Karpas-422 (cell line): ENCODE data around the gene TIMP2. TPM values are rescaled to one million over a fixed set of nuclear protein-coding genes. Genes with fewer than 3 reads are reported as not detected.

Experiments
- DNase-seq: peaks from one replicate; pipeline ENCODE4 v3.0.0-alpha.2; 2015
- H2AFZ ChIP-seq: fragments of 200-600 bp; sonication (generic); 2 replicates; pipeline ENCODE4 v1.6.1; 2014; ENCODE audit warnings: antibody characterized with exemption, low read length, mixed read lengths
- H3K27ac ChIP-seq: fragments of 200-600 bp; sonication (generic); 2 replicates; pipeline ENCODE4 v1.5.1; 2014; ENCODE audit warnings: mild to moderate bottlenecking, low read length, moderate library complexity
- H3K27me3 ChIP-seq: fragments of 200-600 bp; sonication (generic); 2 replicates; pipeline ENCODE4 v1.6.1; 2014; ENCODE audit warnings: low read length, mixed read lengths
- H3K36me3 ChIP-seq: fragments of 200-600 bp; sonication (generic); 2 replicates; pipeline ENCODE4 v1.6.1; 2014; ENCODE audit warnings: low read length, mixed read lengths; ENCODE audit not compliant: insufficient read depth
- H3K4me1 ChIP-seq: fragments of 200-600 bp; sonication (generic); 2 replicates; pipeline ENCODE4 v1.6.1; 2014; ENCODE audit warnings: mild to moderate bottlenecking, low read length, mixed read lengths
- H3K4me2 ChIP-seq: fragments of 200-600 bp; sonication (generic); 2 replicates; pipeline ENCODE4 v1.6.1; 2014; ENCODE audit warnings: low read length, low read depth, mild to moderate bottlenecking; ENCODE audit not compliant: poor library complexity, severe bottlenecking
- H3K4me3 ChIP-seq: fragments of 200-600 bp; sonication (generic); 2 replicates; pipeline ENCODE4 v1.5.1; 2014; ENCODE audit warnings: mild to moderate bottlenecking, antibody characterized with exemption, low read length, mixed read lengths
- H3K79me2 ChIP-seq: fragments of 200-600 bp; sonication (generic); 2 replicates; pipeline ENCODE4 v1.6.1; 2014; ENCODE audit warnings: mild to moderate bottlenecking, low read length, mixed read lengths
- H3K9ac ChIP-seq: fragments of 200-600 bp; sonication (generic); 2 replicates; pipeline ENCODE4 v1.6.0; 2014; ENCODE audit warnings: low read length
- H3K9me2 ChIP-seq: fragments of 200-600 bp; sonication (generic), shearing (Covaris generic); replicated peaks from 2 replicates; pipeline ENCODE4 v1.6.0; 2014; ENCODE audit warnings: mild to moderate bottlenecking, low read length, moderate library complexity; ENCODE audit not compliant: insufficient read depth
- H3K9me3 ChIP-seq: fragments of 300-700, 200-600 bp; sonication (generic); 2 replicates; pipeline ENCODE4 v1.6.1; 2014; ENCODE audit warnings: low read length, mixed read lengths
- H4K20me1 ChIP-seq: fragments of 200-600 bp; sonication (generic); 2 replicates; pipeline ENCODE4 v1.6.1; 2014; ENCODE audit warnings: mild to moderate bottlenecking, antibody characterized with exemption, low read length, low read depth; ENCODE audit not compliant: insufficient read depth
- total RNA-seq: library from RNA; depleted of rRNA; stranded (reverse); fragments of >200 nt; shearing (Covaris generic); gene quantifications from 2 replicates; pipeline ENCODE4 v1.2.3, GENCODE V29; 2014; ENCODE audit warnings: low replicate concordance

TIMP2 gene
- total RNA-seq, 1 experiment from 2014 or later: not detected

GRCh38 chr17:78838574-78839005 is 86.6 kb downstream of the TIMP2 start:
- H3K9ac ChIP-seq: peak overlapping the region; percentile 95
- peaks cover 61% of the 10 kb centered on the region for H3K79me2 ChIP-seq

DNA sequence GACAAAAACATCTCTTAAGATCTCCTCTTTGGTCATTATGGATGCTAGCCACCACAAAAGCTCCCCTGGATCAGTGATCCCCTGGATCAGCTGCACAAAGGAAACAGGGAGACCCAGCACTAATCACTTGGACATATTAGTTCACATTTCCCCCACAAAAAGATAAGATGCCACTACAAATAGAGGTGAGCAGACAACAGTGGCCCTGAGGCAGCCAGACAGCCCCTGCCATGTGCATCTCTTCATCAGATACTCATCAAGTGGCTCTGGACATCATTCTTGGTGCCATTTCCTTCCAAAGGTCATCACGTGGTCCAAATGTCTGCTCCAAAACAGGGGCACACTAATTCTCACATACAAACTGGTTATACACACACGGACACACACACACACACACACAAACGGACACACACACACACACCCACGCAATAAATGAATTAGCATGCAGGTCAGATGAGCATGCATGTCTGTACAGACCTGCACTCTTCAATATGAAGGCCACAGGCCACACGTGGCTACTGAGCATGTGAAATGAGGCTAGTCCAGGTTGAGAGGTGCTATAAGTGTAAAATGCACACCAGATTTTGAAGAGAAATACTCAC is 88.7 kb downstream of the TIMP2 start:
- Histone ChIP-seq H2AFZ (no peak overlapping the region), H3K9me2 (no peaks in the 10 kb centered on the region), H3K4me1 (peaks cover 15% of the 10 kb centered on the region), H4K20me1 (peaks cover 35% of the 10 kb centered on the region; the same call in 1 of the 2 replicates), H3K79me2 (peaks cover 80% of the 10 kb centered on the region), H3K4me2 (no peak overlapping the region), H3K4me3 (no peak overlapping the region), H3K9ac (no peak overlapping the region), H3K27me3 (no peaks in the 10 kb centered on the region), H3K9me3 (no peaks in the 10 kb centered on the region), H3K27ac (no peak overlapping the region), H3K36me3 (peaks cover 44% of the 10 kb centered on the region)
- DNase-seq: no peak

More at GRCh38 chr17:78838574-78839005, 86.6 kb downstream of the TIMP2 start:
- DNase-seq: no peak
- H2AFZ ChIP-seq: no peak overlapping the region
- H3K27ac ChIP-seq: no peak overlapping the region
- no peaks in the 10 kb centered on the region for H3K9me3 ChIP-seq
- H3K4me1 ChIP-seq: peaks cover 31% of the 10 kb centered on the region
- peak overlapping the region; percentile 88 for H3K4me2 ChIP-seq
- H3K9me2 ChIP-seq: no peaks in the 10 kb centered on the region
- H3K4me3 ChIP-seq: peak overlapping the region; percentile 97
- H3K27me3 ChIP-seq: no peaks in the 10 kb centered on the region
- H4K20me1 ChIP-seq: peaks cover 24% of the 10 kb centered on the region; the same call in 1 of the 2 replicates
- H3K36me3 ChIP-seq: peaks cover 28% of the 10 kb centered on the region

DNA sequence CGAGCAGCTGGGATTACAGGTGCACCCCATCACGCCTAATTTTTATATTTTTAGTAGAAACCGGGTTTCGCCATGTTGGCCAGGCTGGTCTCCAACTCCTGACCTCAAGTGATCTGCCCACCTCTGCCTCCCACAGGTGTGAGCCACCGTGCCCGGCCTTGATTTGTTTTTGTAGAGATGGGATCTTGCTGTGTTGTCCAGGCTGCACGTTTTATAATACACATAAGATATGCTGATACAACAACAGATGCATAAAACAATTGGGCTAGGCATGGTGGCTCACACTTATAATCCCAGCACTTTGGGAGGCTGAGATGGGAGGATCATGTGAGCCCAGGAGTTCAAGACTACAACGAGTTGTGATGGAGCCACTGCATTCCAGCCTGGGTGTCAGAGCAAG is 90.6 kb downstream of the TIMP2 start:
- no peak for DNase-seq
- Histone ChIP-seq H3K9me3 (no peaks in the 10 kb centered on the region), H2AFZ (no peak overlapping the region), H3K79me2 (peaks cover 85% of the 10 kb centered on the region), H3K4me3 (no peak overlapping the region), H3K4me2 (no peak overlapping the region), H3K27me3 (no peaks in the 10 kb centered on the region), H3K27ac (no peak overlapping the region), H3K9ac (no peak overlapping the region), H3K36me3 (peaks cover 53% of the 10 kb centered on the region), H3K9me2 (no peaks in the 10 kb centered on the region), H4K20me1 (peaks cover 35% of the 10 kb centered on the region; the same call in 1 of the 2 replicates), H3K4me1 (peaks cover 13% of the 10 kb centered on the region)

DNA sequence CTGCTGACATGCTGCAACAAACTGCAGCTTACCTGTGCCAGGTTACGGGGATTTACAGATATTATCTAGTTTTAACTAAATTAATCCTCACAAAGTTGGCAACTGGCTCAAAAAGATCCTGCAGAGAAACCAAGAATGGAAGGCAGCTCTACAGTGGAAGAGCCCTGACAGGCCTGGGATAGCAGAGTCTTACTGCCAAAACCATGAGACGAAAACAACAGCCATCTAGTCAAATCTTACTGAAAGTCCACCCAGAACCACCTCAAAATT is 92.7 kb downstream of the TIMP2 start:
- no peak for DNase-seq
- Histone ChIP-seq H3K9ac (no peak overlapping the region), H4K20me1 (peaks cover 17% of the 10 kb centered on the region; the same call in 1 of the 2 replicates), H3K4me3 (no peak overlapping the region), H3K4me2 (no peak overlapping the region), H2AFZ (no peak overlapping the region), H3K79me2 (peaks cover 78% of the 10 kb centered on the region), H3K27me3 (no peaks in the 10 kb centered on the region), H3K36me3 (peaks cover 65% of the 10 kb centered on the region), H3K9me3 (no peaks in the 10 kb centered on the region), H3K4me1 (no peaks in the 10 kb centered on the region), H3K9me2 (no peaks in the 10 kb centered on the region), H3K27ac (no peak overlapping the region)

DNA sequence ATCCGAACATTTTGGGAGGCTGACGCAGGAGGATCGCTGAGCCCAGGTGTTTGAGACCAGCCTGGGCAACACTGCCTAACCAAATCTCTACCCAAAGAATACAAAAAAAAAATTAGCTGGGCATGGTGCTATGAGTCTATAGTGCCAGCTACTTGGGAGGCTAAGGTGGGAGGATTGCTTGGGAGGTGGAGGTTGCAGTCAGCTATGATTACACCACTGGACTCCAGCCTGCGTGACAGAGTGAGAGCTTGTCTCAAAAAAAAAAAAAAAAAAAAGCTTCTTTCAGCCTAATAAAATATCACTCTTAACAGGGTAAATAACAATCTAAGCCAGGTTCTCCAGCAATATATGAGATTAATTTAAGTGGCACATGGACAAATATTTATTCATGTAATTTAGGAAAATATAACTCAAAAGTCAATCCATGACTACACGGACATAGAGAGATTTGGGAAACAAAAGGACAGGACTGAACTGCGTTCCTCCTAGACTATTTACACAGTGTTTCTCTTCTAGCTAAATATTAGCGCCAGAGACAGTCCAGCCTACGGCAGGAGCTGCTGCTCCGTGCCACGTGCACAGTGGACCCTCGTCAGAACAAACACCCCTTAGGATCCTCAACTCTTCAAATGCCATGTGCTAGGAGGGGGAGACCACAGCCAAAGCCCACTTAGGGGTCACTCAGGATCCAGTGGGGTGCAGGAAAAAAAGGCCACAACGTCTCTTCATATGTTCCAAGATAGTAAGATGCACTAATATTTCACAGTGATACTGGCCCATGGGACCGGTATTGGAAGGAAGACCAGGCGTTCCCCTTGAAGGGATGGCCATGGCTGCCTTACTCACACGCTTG is 93.3 kb downstream of the TIMP2 start:
- Histone ChIP-seq H3K4me3 (no peak overlapping the region), H4K20me1 (peaks cover 16% of the 10 kb centered on the region; the same call in 1 of the 2 replicates), H3K9me3 (no peaks in the 10 kb centered on the region), H3K27ac (no peak overlapping the region), H2AFZ (no peak overlapping the region), H3K36me3 (peaks cover 62% of the 10 kb centered on the region), H3K4me2 (no peak overlapping the region), H3K4me1 (no peaks in the 10 kb centered on the region), H3K9ac (no peak overlapping the region), H3K79me2 (peaks cover 73% of the 10 kb centered on the region), H3K27me3 (no peaks in the 10 kb centered on the region), H3K9me2 (no peaks in the 10 kb centered on the region)
- no peak for DNase-seq

DNA sequence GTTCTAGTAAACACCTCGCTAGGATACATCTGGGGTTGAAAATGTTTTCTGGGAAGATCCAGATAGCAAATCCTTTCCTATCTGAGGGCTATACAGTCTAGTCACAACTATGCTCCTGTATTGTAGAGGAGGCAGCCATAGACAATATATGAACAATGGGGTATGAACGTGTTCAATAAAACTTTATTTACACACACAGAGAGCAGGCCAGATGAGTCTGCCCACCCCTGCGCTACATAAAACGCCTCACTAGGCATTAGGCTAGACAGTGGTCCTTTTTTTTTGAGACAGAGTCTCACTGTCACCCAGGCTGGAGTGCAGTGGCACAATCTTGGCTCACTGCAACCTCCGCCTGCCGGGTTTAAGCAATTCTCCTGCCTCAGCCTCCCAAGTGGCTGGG is 95.7 kb downstream of the TIMP2 start:
- Histone ChIP-seq H3K9me2 (no peaks in the 10 kb centered on the region), H3K27ac (no peak overlapping the region), H3K4me1 (no peaks in the 10 kb centered on the region), H3K79me2 (peaks cover 53% of the 10 kb centered on the region), H3K9ac (no peak overlapping the region), H3K27me3 (no peaks in the 10 kb centered on the region), H2AFZ (no peak overlapping the region), H3K9me3 (no peaks in the 10 kb centered on the region), H3K36me3 (peaks cover 66% of the 10 kb centered on the region), H3K4me2 (no peak overlapping the region), H4K20me1 (peaks cover 21% of the 10 kb centered on the region; the same call in 1 of the 2 replicates), H3K4me3 (no peak overlapping the region)
- DNase-seq: no peak

DNA sequence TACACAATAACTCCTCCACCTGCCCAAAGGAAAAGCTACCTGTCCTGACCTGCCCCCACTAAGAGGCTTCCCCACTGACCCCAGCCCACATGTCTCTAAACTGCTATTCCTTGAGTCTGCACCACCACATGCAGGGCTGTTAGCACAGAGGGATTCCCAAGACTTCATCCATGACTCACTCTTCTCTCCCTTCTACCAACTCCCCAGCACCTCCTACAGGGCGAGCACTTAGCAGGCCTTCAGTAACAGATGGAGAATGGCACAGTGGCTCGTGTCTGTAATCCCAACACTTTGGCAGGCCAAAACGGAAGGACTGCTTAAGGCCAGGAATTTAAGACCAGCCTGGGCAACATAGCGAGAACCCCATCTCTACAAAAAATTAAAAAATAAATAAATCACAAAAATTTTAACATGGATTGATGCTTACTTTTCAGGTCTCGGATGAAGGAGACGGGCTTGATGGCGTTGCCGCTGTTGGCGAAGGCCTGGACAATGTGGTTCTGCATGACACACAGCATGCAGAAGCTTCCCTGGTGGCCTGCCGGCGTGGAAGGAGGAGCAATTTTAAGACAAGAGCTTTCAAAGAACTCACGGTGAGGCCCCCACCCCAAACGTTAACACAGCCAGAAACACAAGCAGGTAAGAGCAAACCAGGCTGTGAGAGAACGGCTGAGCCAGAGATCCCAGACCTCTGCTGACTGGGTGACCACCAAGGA is 96.6 kb downstream of the TIMP2 start:
- Histone ChIP-seq H3K9me2 (no peaks in the 10 kb centered on the region), H3K9me3 (no peaks in the 10 kb centered on the region), H3K9ac (no peak overlapping the region), H3K4me2 (no peak overlapping the region), H3K27ac (no peak overlapping the region), H3K4me3 (no peak overlapping the region), H4K20me1 (peaks cover 27% of the 10 kb centered on the region), H2AFZ (no peak overlapping the region), H3K79me2 (peaks cover 56% of the 10 kb centered on the region), H3K4me1 (no peaks in the 10 kb centered on the region), H3K27me3 (no peaks in the 10 kb centered on the region), H3K36me3 (peaks cover 74% of the 10 kb centered on the region)
- DNase-seq: no peak
